Activated naive CD4-positive, alpha-beta T cell treated with anti-CD3 and anti-CD28 coated beads, Interleukin-2, amount 50 U/mL, for 16 hours (primary cell): ENCODE results near the gene ADAM8.

ENCODE experiments used
- DNase-seq: peaks from one replicate; pipeline ENCODE4 v3.0.0-alpha.2; 2020

ADAM8 gene

GRCh38 chr10:133308421-133309099 is 31.9 kb upstream of the ADAM8 start, which contains the start of the genes TUBGCP2 and ZNF511:
TUBGCP2 (minus strand) TSS chr10:133308872; CDS start chr10:133302941, 5,931 bp downstream.
ZNF511 (plus strand) TSS chr10:133308914; CDS start chr10:133308944, 30 bp downstream.
- peak; percentile 90 for DNase-seq

GRCh38 chr10:133307776-133308420 is 31.2 kb upstream of the ADAM8 start:
- DNase-seq, result peak; percentile 90

- DNase-seq, result no peak
Observed at GRCh38 chr10:133306941-133307379, 30.3 kb upstream of the ADAM8 start.

- no peak for DNase-seq
Observed at GRCh38 chr10:133306097-133306476, 29.4 kb upstream of the ADAM8 start.

- DNase-seq, result no peak
Observed at GRCh38 chr10:133303206-133303605, 26.5 kb upstream of the ADAM8 start.

GRCh38 chr10:133302230-133302629 is 25.6 kb upstream of the ADAM8 start:
- no peak for DNase-seq

- no peak for DNase-seq
Observed at GRCh38 chr10:133299738-133300137, 23.1 kb upstream of the ADAM8 start.

GRCh38 chr10:133299224-133299623 is 22.6 kb upstream of the ADAM8 start:
- no peak for DNase-seq

- no peak for DNase-seq
Observed at GRCh38 chr10:133298466-133298865, 21.8 kb upstream of the ADAM8 start.

- no peak for DNase-seq
Observed at GRCh38 chr10:133297504-133297903, 20.8 kb upstream of the ADAM8 start.

- no peak for DNase-seq
Observed at GRCh38 chr10:133295426-133296320, 19.0 kb upstream of the ADAM8 start.

- DNase-seq, result no peak
Observed at GRCh38 chr10:133294189-133294588, 17.5 kb upstream of the ADAM8 start.

- no peak for DNase-seq
Observed at GRCh38 chr10:133293810-133294119, 17.1 kb upstream of the ADAM8 start.

GRCh38 chr10:133292919-133293809 is 16.5 kb upstream of the ADAM8 start:
- DNase-seq, result no peak

- DNase-seq, result no peak
Observed at GRCh38 chr10:133289761-133290160, 13.1 kb upstream of the ADAM8 start.

- DNase-seq, result no peak
Observed at GRCh38 chr10:133287832-133288500, 11.3 kb upstream of the ADAM8 start.

- no peak for DNase-seq
Observed at GRCh38 chr10:133286366-133286765, 9.7 kb upstream of the ADAM8 start.

- DNase-seq, result no peak
Observed at GRCh38 chr10:133285217-133285616, 8.5 kb upstream of the ADAM8 start.

- no peak for DNase-seq
Observed at GRCh38 chr10:133283931-133284330, 7.3 kb upstream of the ADAM8 start.

GRCh38 chr10:133282846-133283390 is 6.2 kb upstream of the ADAM8 start:
- no peak for DNase-seq

- DNase-seq, result no peak
Observed at GRCh38 chr10:133281628-133282372, 5.1 kb upstream of the ADAM8 start.
